Measurements from ENCODE around the gene ITLN2. TPM values are rescaled to one million over a fixed set of nuclear protein-coding genes. Genes with fewer than 3 reads are reported as not detected.

The ITLN2 gene
- total and polyA plus RNA-seq, 9 of the 15 experiments (the other 6 are each of a cell fraction or from before 2014, with no cell fraction given): not detected

- TF ChIP-seq CXXC5 (CRISPR knock-in tag; IDR thresholded peaks at IDR 0.05) (no peak), ERF (CRISPR knock-in tag; IDR thresholded peaks at IDR 0.05) (no peak), NFE2 (IDR thresholded peaks at IDR 0.05; ENCODE audit: low read depth) (no peak), ELF1 (tag; IDR thresholded peaks at IDR 0.05) (peak; percentile 83), SMAD3 (CRISPR knock-in tag; conservative IDR thresholded peaks at IDR 0.05) (no peak), ZBTB49 (CRISPR knock-in tag; IDR thresholded peaks at IDR 0.05; ENCODE audit: borderline replicate concordance) (no peak), SRSF3 (IDR thresholded peaks at IDR 0.05; ENCODE audit: insufficient read depth, low read length) (no peak), NR2C2 (CRISPR knock-in tag; IDR thresholded peaks at IDR 0.05) (no peak), NR2C2 (tag; IDR thresholded peaks at IDR 0.05) (peak; percentile 35; the same call in 1 of the 2 replicates), SMARCC2 (IDR thresholded peaks at IDR 0.05; ENCODE audit: low read depth) (no peak), TCF3 (CRISPR knock-in tag; IDR thresholded peaks at IDR 0.05) (peak; percentile 25; the same call in 1 of the 2 replicates), BMI1 (IDR thresholded peaks at IDR 0.05; ENCODE audit: low read length) (no peak), GTF2F1 (IDR thresholded peaks at IDR 0.05; ENCODE audit: low read depth, low read length) (no peak), NEUROD1 (IDR thresholded peaks at IDR 0.05; ENCODE audit: borderline replicate concordance, low read depth, low read length, partially characterized antibody) (no peak), MEF2D (tag; conservative IDR thresholded peaks at IDR 0.05; ENCODE audit: low read depth) (no peak), ZNF175 (CRISPR knock-in tag; IDR thresholded peaks at IDR 0.05; ENCODE audit: low read depth) (no peak), ZNF57 (CRISPR knock-in tag; IDR thresholded peaks at IDR 0.05) (no peak)
- TF ChIP-seq, protein P1, sequence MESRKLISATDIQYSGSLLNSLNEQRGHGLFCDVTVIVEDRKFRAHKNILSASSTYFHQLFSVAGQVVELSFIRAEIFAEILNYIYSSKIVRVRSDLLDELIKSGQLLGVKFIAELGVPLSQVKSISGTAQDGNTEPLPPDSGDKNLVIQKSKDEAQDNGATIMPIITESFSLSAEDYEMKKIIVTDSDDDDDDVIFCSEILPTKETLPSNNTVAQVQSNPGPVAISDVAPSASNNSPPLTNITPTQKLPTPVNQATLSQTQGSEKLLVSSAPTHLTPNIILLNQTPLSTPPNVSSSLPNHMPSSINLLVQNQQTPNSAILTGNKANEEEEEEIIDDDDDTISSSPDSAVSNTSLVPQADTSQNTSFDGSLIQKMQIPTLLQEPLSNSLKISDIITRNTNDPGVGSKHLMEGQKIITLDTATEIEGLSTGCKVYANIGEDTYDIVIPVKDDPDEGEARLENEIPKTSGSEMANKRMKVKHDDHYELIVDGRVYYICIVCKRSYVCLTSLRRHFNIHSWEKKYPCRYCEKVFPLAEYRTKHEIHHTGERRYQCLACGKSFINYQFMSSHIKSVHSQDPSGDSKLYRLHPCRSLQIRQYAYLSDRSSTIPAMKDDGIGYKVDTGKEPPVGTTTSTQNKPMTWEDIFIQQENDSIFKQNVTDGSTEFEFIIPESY (CRISPR knock-in tag; IDR thresholded peaks at IDR 0.05): no peak
- TF ChIP-seq, protein P2, sequence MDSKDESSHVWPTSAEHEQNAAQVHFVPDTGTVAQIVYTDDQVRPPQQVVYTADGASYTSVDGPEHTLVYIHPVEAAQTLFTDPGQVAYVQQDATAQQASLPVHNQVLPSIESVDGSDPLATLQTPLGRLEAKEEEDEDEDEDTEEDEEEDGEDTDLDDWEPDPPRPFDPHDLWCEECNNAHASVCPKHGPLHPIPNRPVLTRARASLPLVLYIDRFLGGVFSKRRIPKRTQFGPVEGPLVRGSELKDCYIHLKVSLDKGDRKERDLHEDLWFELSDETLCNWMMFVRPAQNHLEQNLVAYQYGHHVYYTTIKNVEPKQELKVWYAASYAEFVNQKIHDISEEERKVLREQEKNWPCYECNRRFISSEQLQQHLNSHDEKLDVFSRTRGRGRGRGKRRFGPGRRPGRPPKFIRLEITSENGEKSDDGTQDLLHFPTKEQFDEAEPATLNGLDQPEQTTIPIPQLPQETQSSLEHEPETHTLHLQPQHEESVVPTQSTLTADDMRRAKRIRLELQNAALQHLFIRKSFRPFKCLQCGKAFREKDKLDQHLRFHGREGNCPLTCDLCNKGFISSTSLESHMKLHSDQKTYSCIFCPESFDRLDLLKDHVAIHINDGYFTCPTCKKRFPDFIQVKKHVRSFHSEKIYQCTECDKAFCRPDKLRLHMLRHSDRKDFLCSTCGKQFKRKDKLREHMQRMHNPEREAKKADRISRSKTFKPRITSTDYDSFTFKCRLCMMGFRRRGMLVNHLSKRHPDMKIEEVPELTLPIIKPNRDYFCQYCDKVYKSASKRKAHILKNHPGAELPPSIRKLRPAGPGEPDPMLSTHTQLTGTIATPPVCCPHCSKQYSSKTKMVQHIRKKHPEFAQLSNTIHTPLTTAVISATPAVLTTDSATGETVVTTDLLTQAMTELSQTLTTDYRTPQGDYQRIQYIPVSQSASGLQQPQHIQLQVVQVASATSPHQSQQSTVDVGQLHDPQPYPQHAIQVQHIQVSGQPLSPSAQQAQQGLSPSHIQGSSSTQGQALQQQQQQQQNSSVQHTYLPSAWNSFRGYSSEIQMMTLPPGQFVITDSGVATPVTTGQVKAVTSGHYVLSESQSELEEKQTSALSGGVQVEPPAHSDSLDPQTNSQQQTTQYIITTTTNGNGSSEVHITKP (IDR thresholded peaks at IDR 0.05; ENCODE audit: partially characterized antibody): no peak
- TF ChIP-seq, protein P3, sequence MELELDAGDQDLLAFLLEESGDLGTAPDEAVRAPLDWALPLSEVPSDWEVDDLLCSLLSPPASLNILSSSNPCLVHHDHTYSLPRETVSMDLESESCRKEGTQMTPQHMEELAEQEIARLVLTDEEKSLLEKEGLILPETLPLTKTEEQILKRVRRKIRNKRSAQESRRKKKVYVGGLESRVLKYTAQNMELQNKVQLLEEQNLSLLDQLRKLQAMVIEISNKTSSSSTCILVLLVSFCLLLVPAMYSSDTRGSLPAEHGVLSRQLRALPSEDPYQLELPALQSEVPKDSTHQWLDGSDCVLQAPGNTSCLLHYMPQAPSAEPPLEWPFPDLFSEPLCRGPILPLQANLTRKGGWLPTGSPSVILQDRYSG (tag; conservative IDR thresholded peaks at IDR 0.05; ENCODE audit: low read depth): no peak
These were observed 42.9 kb upstream of the ITLN2 start (continued) for GRCh38 chr1:160997323-160998038.
